GM21447 (cell line): ENCODE measurements around the gene ZNF18.
"Not testable (repeated sequence)": the region's sequence is repeated elsewhere in the genome, so short reads cannot be mapped to it uniquely, and the experiment has no call there.

ENCODE experiments used
- ATAC-seq: cut with Tn5 transposase; IDR thresholded peaks from one replicate; pipeline ENCODE4 v1.9.1; 2021; ENCODE audit not compliant: unreplicated experiment

Gene ZNF18

GRCh38 chr17:11986942-11987329 lies 10.3 kb downstream of the ZNF18 start:
- ATAC-seq: no peak

- ATAC-seq: no peak
Measured at GRCh38 chr17:11986179-11986941, 10.9 kb downstream of the ZNF18 start.

GRCh38 chr17:11981862-11982261 lies 15.4 kb downstream of the ZNF18 start:
- ATAC-seq: no peak

GRCh38 chr17:11980813-11981212 lies 16.5 kb downstream of the ZNF18 start:
- no peak for ATAC-seq

- ATAC-seq: no peak
Measured at GRCh38 chr17:11979795-11980194, 17.5 kb downstream of the ZNF18 start.

GRCh38 chr17:11972741-11973140 lies 24.5 kb downstream of the ZNF18 start:
- ATAC-seq: not testable (repeated sequence)

- no peak for ATAC-seq
Measured at GRCh38 chr17:11969565-11969964, 27.7 kb downstream of the ZNF18 start.

- ATAC-seq: no peak
Measured at GRCh38 chr17:11954936-11955335, 42.3 kb downstream of the ZNF18 start.

- ATAC-seq: no peak
Measured at GRCh38 chr17:11953924-11954323, 43.4 kb downstream of the ZNF18 start.

- no peak for ATAC-seq
Measured at GRCh38 chr17:11952610-11953009, 44.7 kb downstream of the ZNF18 start.

GRCh38 chr17:11950771-11951519 lies 46.3 kb downstream of the ZNF18 start:
- ATAC-seq: no peak

- ATAC-seq: not testable (repeated sequence)
Measured at GRCh38 chr17:11949571-11949970, 47.7 kb downstream of the ZNF18 start.

- no peak for ATAC-seq
Measured at GRCh38 chr17:11948789-11949188, 48.5 kb downstream of the ZNF18 start.

GRCh38 chr17:11944587-11944986 lies 52.7 kb downstream of the ZNF18 start:
- no peak for ATAC-seq

GRCh38 chr17:11943759-11944347 lies 53.4 kb downstream of the ZNF18 start:
- no peak for ATAC-seq

GRCh38 chr17:11943086-11943485 lies 54.2 kb downstream of the ZNF18 start:
- ATAC-seq: not testable (repeated sequence)

- no peak for ATAC-seq
Measured at GRCh38 chr17:11940904-11941303, 56.4 kb downstream of the ZNF18 start.

- ATAC-seq: no peak
Measured at GRCh38 chr17:11935734-11936406, 61.4 kb downstream of the ZNF18 start.

- ATAC-seq: no peak
Measured at GRCh38 chr17:11932337-11932898, 64.9 kb downstream of the ZNF18 start.

GRCh38 chr17:11928436-11928835 lies 68.8 kb downstream of the ZNF18 start:
- ATAC-seq: no peak
